ENCODE measurements around the gene TMIGD2.

TMIGD2 gene

DNA sequence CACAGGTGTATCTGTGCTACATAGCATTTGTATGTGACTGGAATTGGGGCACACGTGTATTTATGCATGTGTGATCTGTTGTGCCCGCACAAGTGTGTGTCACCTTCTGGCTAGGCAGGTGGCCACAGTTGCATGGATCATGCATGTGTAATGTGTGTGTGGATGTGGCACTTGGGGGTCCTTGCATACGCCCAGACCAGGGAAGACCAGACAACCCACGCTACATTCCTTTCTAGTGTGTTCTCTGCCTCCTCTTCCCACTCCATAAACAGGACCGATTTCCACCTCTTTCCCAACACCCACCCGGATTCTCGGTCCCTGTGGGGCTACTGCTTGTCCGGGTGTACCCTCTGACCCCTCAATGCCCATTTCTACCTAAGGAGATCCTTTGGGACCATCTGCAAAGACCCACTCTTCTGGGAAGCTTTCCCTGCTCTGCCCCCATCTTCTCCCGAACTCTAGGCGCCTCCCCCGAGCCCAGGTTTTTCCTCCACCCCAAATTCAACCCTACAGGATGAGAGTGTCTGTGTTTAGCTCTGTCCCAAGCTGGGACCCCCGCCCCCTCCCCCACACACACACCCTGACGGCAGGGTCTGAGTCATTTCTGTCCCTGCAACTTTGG, 24.1 kb upstream of the TMIGD2 start:
- DNase-seq: no peak

DNA sequence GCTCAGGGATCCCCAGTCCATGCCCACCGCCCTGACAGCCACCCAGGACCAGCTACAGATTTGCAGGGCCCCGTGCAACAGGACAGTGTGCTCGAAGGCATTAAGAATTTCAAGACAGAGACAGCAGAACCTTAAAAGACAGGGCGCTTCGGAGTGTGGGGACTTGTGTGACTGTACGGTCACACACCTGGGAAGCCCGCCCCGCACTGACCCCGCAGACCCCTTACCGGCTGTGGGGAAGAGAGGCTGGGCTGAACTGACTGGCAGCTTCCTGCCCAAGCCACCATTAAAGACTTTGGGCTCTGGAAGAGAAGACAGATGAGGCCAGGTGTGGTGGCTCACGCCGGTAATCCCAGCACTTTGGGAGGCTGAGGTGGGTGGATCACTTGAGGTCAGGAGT, 22.0 kb upstream of the TMIGD2 start:
- DNase-seq: no peak

DNA sequence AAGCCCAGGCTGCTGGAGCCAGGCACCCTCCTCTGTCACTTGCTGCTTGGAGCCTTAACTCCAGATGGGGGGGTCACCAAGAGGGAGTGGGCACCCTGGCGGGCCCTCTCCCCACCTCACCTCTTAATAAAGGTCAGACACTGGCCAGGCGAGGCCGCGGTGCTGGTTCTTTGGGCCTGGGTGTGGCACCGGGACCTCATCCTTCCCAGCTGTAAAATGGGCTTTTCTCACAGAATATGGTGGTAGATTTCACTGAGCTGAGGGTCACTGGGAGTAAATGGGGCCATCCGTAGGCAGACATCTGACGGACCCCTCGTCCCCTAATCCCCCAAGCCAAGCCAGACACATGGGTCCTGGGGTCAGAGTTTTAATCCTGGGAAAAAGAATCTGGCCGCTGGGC, 21.5 kb upstream of the TMIGD2 start:
- DNase-seq: no peak

- DNase-seq: no peak
Measured at GRCh38 chr19:4322942-4323665, 20.9 kb upstream of the TMIGD2 start.

DNA sequence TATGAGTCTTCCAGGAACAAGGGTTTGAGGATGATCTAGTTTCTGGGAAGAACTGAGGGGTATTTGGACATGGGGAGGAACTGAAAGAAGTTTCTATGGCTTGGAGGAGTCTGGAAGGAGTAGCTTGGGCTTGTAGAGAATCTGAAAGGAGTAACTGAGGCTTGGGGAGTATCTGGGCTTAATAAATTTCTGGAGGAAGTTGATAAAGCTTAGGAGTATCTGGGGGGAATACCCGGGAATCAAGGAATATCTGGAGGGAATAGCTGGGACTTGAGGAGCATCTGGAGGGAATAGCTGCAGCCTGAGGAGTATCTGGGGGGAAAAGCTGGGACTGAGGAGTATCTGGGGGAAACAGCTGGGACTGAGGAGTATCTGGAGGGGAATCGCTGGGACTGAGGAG, 18.2 kb upstream of the TMIGD2 start:
- no peak for DNase-seq

DNA sequence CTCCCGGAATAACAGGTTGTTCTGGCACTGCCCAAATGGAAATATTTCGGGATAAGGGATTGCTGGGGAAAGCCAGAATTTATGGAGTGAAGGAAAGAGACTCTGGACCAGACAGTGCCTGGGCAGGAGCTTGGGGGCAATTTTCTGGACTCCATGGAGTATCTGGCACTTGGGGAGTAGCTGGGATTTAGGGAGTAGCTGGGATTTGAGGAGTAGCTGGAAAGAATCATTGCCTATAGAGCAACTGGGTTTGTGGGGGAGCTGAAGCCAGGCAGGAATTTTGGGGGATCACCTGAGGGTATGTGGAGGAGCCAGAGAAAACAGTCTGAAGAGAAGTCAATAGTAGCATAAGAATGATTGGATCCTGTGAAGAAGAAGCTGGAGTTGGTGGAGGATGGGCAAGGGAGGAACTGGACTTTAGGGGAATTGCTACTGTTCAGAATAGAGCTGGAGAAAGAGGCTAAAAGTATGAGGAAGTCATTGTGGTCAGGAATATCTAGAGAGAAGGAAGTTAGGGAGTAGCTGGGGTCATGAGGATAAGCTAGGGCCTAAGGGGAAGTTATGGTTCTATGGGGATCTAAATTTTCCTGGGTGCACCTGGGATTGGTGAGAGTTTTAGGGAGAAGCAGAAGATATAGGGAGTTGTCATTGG, 17.0 kb upstream of the TMIGD2 start:
- DNase-seq: no peak

DNA sequence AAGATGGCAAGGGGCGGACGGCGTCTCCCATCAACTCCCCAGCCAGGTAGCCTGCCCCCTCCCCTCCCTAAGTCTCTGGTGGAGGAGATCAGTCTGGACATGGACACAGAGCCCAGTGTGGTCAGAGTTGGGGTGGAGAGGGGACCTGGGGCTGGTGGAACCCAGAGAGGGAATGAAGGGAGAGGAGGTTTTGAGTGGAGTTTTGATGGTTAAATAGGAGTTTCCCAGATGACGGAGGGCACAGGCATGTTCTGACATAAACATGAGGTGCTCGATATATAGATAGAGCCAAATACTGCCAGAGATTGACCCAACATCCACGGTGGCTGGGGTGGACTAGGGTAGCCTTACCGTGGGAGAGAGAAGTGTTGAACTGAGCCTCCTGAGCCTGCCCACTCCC, 16.3 kb upstream of the TMIGD2 start:
- no peak for DNase-seq

DNA sequence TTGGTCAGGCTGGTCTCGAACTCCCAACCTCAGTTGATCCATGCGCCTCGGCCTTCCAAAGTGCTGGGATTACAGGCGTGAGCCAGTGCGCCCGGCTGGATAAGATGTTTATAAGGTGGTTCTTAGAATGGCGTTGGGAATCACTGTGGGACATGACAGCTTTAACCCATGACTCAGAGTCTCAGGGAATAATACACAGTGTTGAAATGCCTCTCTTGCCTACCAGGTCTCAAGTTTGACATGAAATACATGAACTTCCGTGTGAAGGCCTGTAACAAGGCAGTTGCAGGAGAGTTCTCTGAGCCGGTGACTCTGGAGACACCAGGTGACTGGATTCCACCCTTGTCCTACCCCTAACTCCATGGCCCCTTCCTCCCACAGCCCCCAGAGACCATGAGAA, 14.8 kb upstream of the TMIGD2 start:
- DNase-seq: no peak

DNA sequence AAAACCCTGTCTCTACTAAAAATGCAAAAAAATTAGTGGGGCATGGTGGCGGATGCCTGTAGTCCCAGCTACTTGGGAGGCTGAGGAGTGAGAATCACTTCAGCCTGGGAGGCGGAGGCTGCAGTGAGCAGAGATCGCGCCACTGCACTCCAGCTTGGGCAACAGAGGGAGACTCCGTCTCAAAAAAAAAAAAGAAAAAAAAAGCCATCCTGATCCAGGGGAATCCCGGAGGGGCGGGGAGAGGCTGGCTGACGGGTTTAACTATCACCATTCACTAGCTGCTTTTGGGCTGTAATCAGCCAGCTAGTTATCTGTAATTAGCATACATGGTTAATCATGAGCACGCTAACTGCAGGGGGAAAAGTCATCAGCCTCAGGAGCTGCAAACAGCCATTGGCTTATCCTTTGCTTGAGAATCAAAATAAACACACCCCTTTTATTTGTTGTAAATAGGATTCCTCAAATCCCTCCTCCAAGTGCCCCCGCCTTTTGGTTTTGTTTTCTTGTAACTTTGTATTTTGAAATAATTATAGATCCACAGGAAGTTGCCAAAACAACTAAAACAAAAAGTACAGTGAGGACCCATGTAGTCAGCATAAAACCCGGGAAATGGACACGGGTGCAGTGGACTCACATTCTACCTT, 11.8 kb upstream of the TMIGD2 start:
- peak; percentile 22 for DNase-seq

DNA sequence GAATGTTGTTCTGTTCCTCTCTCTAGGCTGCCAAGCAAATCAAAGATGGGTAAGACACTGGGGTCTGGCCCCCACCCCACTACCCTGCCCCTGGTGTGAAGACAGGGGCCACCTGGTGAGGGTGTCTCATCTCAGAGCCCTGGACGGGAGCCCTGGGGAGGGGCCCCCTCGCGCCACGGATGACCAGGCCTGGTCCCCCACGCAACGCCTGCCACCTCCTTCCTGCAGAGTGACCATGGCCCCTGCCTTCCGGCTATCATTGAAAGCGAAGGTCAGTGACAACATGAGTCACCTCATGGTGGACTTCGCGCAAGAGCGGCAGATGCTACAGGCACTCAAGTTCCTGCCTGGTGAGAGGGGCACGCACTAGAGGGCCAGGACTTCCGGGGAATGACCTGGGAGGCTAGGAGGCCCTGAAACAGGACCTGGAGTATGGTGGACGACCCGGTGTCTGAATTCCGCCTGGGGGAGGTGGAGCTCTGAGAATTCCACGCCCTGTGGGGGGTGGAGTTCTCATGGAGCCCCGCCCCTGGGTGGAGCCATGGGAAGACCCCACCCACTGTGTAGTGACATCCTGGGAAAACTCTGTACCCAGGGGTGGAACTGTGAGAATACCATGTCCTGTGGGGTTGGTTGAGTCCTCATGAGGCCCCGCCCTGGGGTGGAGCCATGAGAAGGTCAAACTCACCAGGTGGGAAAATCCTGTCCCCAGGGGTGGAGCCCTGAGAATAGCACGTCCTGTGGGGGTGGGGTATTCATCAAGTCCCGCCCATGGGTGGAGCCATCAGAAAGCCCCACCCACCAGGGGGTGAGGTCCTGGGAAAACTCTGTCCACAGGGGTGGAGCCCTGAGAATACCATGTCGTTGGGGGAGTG, 8.3 kb upstream of the TMIGD2 start:
- DNase-seq: peak; percentile 27

DNA sequence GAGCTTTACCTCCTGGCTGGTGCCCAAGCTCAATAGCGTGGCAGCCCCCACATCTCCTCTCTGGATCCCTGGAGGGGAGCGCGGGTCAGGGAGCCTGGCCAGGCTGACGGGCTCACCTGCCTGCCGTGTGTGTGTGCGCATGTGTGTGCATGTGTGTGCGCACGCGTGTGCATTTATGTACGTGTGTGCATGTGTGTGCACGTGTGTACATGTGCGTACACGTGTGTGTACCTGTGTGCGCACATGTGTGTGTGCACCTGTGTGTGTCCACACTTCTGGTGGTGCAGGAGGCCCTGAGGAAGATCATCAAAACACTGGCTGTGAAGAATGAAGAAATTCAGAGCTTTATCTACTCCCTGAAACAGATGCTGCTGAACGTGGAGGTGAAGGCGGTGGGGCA, 3.5 kb upstream of the TMIGD2 start:
- no peak for DNase-seq

DNA sequence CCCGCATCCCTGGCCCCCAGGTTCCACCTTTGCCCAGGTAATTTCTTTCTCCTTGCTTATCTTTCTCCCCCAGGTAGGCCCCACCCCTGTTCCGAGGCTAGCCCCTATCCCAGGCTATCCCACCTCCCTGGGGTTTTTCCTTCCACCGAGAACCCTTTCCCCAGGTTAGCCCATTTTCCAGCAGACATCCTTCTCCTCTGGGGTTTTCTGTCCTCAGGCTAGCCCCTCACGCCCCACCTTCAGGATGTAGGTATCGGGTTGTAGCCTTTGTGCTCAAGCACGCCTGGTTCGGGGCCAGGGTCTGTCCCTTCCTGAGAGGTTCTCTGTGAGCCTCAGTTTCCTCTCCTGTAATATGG, 3.0 kb upstream of the TMIGD2 start:
- DNase-seq: peak; percentile 31

DNA sequence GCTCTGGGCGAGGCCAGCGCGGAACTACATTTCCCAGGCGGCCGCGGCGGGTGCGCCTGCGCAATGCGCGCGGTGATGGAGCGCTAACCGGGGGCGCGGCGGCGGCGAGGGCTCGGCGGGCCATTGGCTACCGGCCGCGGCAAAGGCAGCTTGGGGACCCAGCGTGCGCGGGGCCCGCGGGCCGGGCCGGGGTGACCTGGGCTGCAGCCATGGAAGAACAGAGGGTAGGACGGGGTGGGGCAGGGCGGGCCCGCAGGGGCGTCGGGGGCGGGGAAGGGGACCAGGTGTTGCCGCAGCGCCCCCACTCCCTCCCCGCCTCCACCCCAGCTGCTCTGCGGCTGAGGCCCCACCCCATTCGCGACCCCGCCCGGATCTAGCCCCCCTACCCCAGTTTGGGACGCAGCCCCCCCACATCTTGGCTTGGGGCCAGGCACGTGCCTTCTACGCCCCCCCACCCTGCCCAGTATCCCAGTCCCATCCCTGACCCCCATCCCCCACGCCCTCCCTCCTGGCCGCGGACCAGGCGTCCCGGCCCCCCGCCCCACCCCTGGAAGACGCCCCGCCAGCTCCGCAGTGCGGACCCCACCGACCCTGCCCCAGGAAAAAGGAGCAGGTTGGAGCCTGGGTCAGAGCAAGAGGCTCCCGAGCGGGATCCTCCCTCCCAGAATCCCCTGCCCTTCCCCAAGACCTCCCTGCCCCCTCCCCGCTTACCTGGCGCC, 2.5 kb upstream of the TMIGD2 start, which contains the start of gene FSD1:
FSD1 (plus strand) TSS at position 61 of the 719 bp plus-strand sequence; CDS start at position 210, 149 bp downstream.
- DNase-seq: peak; percentile 88

- no peak for DNase-seq
Measured at GRCh38 chr19:4303819-4304537, 1.8 kb upstream of the TMIGD2 start.

DNA sequence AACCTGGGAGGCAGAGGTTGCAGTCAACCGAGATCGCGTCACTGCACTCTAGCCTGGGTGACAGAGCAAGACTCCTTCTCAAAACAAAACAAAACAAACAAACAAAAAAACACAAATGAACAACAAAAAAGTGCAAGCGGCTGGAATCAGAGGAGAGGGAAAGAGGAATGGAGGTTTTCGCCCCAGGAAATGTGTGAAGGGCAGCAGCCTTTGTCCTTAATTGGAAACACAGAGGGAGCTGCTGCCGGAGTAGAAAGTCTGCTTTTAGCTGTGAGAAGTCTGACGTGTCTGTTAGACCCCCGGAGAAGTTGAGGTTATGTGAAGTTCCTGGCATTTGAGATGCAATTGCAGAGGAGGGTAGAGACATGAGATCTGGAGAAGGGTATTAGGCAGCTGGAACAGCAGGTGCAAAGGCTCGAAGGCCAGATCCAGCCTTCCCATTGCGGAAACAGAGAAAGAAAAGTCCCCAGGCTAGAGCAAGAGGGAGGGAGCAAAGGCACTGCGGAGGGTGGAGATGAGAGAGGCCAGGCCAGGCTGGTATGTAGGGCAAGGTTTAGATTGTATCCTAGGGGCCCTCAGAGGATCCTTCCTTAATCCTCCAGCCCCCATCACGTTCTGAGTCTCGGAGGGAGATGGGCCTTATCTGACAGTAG, 473 bp downstream of the TMIGD2 start:
- no peak for DNase-seq

- DNase-seq: no peak
Measured at GRCh38 chr19:4300589-4300988, 1.6 kb downstream of the TMIGD2 start.

- DNase-seq: no peak
Measured at GRCh38 chr19:4298810-4299550, 3.2 kb downstream of the TMIGD2 start.

DNA sequence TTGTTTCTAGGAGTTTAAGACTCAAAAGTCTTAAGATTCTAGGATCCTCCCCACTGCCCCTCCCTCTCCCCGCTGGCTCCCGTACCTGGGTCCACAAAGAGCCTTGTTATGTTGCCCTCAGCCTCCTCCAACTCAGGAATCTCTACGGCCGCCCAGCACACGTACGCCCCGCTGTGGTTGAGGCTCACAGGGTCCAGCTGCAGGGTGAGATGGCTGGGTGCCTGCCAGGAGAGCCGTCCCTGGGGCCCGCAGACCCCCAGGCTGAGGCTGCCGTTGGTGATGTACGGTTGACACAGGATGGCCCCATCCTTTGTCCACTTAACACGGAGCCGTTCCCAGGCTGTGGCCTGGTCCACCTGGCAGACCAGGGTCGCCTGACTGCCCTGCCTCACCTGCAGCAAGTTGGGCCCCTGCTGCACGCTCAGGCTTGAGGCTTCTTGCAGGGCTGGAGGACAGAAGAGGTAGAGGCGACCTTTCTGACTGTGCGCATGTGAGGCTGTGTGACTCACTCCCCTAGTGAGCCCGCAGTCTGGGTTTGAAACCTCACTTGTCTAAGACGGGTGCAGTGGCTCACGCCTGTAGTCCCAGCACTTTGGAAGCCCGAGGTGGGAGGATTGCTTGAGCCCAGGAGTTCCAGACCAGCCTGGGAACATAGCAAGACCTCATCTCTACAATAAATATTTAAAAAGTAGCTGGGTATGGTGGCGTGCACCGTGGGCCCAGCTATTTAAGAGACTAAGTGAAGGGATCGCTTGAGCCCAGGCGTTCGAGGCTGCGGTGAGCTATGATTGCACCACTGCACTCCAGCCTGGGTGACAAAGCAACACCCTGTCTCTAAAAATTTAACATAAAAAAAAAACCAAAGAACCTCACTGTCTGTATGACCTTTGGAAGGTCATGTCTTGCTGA, 4.0 kb downstream of the TMIGD2 start:
- no peak for DNase-seq
